Inflammatory macrophage (primary cell): Measurements from ENCODE around the gene RHPN2.
"Not testable (repeated sequence)": the region's sequence is repeated elsewhere in the genome, so short reads cannot be mapped to it uniquely, and the experiment has no call there.

Experiments used
- DNase-seq, 2 donors: peaks; one replicate each; pipeline ENCODE4 v3.0.0-alpha.2; 2020 to 2022

Gene RHPN2

GRCh38 chr19:32971715-32972540 lies 92.8 kb downstream of the RHPN2 start, which contains the start of the genes CEP89 and FAAP24:
Gene CEP89, minus strand, starts transcription at chr19:32971958. Its CDS starts 84 bp downstream, at chr19:32971874.
Gene FAAP24, plus strand, starts transcription at chr19:32972242. Its CDS starts 955 bp downstream, at chr19:32973197.
- DNase-seq = peak; percentile 100

- no peak for DNase-seq
These were observed 93.6 kb downstream of the RHPN2 start for GRCh38 chr19:32971012-32971595.

GRCh38 chr19:32969549-32969948 lies 95.1 kb downstream of the RHPN2 start:
- no peak for DNase-seq

- no peak for DNase-seq
These were observed 97.9 kb downstream of the RHPN2 start for GRCh38 chr19:32966750-32967149.

- no peak for DNase-seq
These were observed 119.4 kb downstream of the RHPN2 start for GRCh38 chr19:32945260-32945659.

GRCh38 chr19:32941273-32941672 lies 123.4 kb downstream of the RHPN2 start:
- DNase-seq = not testable (repeated sequence)

- DNase-seq = no peak
These were observed 128.6 kb downstream of the RHPN2 start for GRCh38 chr19:32936065-32936464.

- no peak for DNase-seq
These were observed 129.1 kb downstream of the RHPN2 start for GRCh38 chr19:32935629-32936028.

GRCh38 chr19:32933571-32933970 lies 131.1 kb downstream of the RHPN2 start:
- no peak for DNase-seq

- DNase-seq = no peak
These were observed 134.1 kb downstream of the RHPN2 start for GRCh38 chr19:32930567-32930966.

GRCh38 chr19:32928806-32929205 lies 135.9 kb downstream of the RHPN2 start:
- no peak for DNase-seq
